TTC549 (cell line): ENCODE measurements around the gene TTC23.
"Not testable (repeated sequence)": the region's sequence is repeated elsewhere in the genome, so short reads cannot be mapped to it uniquely, and the experiment has no call there.

ENCODE experiments used
- FAIRE-seq: peaks from 2 replicates; lab custom pipeline; 2012; peaks lifted over from hg19 to GRCh38; lab: Jason Lieb, UNC

The TTC23 gene

DNA sequence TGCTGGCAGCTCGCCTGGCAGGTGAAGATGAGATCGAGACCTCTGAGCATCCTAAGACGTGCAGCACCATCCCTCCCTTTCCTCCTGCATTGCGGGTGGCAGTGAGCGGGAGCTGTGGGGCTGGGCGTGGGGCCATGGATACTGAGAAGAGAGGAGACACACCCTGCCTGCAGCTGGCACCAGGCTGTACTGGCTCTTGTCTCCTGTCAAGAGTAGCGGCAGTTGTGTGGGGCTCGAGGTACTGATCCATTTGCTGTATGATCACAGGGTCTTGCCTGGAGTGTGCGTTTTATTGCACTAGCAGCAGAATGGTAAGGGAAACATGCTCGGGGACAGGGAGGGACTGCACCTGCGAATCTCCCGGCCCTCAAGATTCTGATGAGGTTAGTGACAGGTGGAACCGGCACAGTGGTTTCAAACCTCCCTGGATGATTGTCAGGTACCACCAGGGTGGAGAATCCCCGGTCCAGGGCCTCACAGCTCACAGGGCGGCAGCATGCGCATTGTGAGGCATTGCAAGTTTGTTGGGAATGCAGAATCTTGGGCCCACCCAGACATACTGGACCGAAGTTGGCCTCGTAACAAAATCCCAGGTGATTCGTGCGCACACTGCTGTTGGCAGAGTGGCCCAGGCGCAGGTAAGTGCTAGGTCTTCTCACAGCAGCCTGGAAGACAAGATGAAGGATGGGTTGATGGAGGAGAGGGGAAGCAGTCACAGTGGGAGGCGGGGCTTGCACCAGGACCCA lies 130.4 kb downstream of the TTC23 start:
- no peak for FAIRE-seq

DNA sequence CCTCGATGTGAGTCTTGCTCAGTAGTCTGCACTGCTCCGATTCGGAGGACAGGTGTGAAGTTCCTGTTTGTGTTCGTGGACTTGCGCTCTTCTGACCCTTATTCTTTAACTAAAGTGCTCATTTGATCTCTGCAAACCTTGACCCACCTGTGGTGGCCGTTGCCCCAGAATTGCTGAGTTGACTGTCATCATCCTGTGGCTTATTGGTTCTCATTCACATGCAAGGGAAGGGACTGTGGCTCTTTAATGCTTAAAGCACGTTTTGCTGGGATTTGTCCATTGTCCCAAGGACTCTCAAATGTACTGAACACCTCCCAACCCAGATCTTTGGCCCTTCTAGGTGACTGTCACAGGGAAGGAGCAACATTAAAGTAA lies 131.1 kb downstream of the TTC23 start:
- FAIRE-seq = no peak

DNA sequence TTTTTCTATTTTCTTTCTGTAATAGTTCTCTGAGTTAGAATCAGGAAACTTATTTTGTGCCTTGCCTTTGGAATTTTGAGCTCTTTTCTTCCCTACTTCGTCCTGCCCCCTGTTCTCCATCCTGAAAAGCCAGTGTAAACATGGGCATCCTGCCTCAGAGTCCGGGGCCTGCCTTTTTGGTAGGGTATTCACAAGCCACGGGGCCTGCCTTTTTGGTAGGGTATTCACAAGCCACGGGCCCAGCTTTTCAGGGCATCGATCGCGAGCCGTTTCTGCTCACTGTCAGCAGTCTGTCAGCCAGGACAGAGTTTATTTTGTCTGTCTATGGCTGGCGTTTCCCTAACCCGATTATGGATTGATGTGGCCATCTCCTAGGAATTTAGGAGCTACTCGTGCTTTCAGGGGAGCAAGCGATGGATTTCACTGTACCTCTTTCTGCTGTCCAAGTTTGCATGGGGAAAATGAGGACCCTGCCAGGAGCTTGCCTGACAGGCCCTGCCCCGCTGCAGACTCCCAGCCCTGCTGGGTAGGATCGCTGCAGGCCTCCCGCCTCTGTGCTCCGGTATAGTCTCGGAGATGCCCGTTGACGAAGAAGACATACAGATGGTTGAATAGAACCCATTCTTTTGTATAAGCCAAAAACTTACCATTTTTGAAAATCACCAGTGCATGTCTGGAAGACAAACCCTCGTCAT lies 131.7 kb downstream of the TTC23 start:
- FAIRE-seq = no peak

DNA sequence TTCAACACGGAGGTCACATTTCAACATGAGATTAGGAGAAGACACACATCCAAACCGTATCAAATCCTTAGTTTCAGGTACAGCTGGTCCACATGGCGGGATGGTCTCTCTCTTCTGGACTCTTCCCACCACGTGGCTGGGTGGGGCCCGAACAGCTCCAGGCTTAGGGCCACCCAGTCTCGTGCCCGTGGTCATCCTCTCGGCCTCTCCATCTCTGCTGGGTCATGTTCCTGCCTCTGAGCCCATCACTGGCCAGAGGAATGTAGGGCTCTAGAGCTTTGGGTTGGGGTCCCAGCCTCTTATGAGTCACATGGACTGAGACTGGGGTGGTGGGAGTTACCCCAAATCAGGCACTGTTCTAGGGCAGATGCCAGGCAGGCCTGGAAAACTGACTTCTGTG lies 132.3 kb downstream of the TTC23 start:
- no peak for FAIRE-seq

DNA sequence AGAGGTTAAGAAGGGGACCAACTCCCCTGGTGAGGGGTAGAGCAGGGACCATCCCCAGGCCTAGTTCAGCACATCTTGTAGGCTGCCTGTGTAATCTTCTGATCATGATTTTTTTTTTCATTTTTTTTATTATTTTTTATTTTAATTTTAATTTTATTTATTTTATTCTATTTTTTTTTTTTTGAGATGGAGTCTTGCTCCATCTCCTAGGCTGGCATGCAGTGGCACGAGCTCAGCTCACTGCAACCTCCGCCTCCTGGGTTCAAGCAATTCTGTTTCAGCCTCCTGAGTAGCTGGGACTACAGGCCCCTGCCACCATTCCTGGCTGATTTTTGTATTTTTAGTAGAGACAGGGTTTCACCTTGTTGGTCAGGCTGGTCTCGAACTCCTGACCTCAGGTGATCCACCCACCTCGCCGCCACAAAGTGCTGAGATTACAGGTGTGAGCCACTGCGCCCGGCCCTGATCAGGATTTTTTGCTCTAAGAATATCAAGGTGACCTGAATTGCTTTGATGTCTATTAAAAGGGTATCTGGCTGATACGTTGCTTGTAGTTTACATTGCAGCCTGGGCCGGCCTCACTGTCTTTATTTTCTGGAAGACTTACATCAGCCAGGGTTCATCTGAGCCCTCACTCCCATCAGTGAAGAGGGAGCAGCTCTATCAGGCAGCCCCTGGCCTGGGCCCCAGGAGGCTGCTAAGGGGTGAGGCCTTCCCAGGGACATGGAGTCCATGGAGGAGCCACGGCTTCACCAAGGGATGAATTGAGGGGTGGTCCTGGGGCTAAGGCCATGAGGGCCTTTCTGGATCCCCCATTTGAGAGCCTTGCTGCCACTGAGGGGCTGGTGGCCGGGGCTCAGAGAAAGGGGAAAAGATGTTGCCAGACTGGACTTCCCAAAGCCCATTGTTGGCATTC lies 133.8 kb downstream of the TTC23 start:
- FAIRE-seq = no peak

DNA sequence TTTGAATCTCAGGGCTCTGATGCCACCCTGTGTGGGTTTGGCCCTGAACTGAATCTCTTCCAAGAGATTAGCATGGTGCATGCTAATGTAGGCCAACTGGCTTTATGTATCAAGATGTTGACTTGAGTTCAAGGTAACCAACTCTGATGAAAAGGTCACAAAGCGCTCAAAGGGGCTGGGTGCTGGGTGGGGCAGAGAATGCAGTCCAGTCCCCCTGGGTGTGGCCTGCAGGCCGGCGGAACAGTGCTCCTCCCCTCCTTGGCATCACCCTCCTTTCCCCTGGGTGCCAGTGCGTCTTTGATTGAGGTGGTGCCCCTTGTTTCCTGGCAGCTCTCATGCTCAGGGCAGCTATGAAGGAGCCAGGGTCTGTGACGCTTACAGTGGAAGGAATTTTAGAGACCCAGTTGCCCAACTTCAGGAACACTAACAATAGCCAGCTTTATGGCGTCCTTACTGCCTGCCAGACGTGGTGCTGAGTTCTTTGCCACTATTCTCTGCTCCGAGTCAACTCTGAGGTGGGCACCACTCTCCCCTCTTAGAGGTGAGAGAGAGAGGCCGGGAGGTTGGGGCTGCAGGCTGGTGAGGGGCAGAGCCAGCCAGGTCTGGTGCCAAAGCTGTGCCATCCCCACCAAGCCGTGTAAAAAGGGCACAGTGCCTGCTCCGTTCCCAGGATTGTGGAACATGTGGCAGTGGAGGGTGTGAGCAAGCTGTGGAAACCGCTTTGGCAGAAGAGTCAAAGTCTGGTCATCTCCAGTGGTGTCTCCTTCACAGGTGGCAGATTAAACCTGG lies 134.7 kb downstream of the TTC23 start:
- no peak for FAIRE-seq

DNA sequence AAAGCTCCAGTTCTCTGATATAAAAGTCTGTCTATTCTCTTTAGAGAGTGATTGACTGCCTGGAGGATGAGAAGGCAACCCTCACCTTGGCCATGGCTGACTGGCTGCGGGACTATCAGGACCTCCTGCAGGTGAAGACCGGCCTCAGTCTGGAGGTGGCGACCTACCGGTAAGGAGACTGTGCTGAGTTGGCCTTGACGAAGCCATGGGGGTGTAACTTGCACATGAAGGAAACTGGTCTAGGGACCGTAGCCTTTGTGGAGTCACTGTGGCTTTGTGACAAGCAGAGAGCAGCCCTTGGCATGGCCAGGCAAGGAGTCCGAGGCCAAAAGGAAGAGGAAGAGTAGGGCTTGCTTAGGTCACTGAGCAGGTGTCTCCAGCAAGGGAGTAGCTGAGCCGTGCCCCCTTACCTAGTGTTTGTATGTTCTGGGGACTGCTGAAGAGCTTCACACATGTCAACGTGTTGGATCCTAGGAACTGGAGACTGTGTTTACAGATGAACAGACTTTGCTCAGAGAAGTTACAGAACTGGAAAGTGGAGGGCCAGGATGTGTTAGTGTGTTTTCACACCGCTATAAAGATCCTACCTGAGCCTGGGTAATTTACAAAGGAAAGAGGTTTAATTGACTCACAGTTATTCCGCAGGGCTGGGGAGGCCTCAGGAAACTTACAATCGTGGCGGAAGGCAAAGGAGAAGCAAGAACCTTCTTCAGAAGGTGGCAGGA lies 135.7 kb downstream of the TTC23 start:
- FAIRE-seq = no peak

DNA sequence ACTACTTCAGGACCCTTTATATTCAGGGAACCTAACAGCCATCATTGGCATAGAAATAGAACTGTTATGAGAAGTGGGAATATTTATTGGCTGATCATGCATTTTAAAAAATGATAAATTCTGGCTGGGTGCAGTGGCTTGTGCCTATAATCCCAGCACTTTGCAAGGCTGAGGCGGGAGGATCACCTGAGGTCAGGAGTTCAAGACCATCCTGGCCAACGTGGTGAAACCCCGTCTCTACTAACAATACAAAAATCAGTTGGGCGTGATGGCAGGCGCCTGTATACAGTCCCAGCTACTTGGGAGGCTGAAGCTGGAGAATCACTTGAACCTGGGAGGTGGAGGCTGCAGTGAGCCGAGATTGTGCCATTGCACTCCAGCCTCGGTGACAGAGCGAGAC lies 137.7 kb downstream of the TTC23 start:
- FAIRE-seq = not testable (repeated sequence)

DNA sequence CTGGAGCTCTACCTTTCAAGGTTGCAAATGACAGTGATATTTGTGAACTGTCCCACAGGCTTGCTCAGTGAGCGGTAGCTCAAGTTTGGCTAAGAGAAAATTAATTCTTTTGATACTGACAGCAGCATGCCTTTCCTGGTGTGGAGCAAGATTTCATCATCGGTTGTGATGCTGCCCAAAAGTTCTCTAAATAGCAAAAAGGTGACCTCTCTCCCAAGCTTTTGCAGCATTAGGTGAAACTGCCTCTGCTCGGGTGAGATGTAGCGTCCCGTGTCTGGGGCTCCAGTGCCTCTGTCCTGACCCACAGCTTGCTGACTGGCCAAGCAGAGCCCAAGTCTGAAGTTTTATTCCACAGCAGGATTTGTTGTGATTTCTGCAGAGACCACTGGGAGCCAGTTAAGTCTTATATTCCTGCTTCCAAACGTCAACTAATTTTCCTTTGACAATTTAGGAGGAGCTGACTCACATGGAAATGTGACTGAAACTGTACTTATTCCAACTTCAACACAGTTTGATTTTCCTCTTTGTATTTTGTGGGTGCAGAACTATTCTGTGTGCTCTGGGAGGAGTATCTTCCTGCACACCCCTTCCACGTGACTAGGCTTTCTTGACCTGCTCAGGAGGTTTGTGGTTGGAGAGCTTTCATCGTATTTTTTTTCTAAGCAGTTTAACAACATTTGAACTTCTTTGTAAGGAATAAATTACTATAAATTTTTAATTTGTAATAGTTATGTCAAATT lies 138.6 kb downstream of the TTC23 start:
- no peak for FAIRE-seq

DNA sequence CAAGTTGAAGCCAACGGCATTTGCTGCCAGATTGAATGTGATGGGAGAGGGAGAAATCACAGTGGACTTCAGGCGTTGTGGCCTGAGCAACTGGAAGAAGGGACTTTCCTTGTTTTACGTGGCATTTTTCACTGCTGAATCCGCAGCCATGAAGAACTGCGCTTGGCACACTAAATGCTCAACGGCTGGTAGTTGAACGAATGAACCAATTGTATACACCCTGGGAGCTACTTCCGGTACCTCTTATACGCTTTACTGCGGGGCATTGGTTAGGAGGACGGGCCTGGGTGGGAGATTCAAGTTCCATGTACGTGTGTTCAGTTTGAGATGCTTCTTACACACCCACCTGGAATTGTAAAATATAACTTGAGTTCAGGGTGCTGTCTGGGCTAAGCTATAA lies 139.3 kb downstream of the TTC23 start:
- no peak for FAIRE-seq

DNA sequence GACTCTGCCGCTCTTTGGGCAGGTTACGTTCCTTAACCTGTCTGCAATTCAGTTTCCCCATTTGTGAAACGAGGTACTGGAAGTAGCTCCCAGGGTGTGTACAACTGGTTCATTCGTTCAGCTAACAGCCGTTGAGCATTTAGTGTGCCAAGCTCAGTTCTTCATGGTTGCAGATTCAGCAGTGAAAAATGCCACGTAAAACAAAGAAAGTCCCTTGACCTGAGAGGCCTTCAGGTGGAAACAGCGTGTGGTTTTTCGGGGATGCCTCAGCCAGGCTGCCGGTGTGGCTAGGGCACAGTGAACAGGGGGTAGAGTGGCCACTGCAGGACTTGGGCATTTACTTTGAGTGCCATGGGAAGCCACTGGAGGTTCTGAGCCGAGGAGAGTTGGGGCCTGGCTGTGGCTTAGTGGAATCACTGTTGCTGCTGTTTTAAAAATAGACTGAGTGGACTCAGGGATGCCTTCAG lies 139.8 kb downstream of the TTC23 start:
- no peak for FAIRE-seq

DNA sequence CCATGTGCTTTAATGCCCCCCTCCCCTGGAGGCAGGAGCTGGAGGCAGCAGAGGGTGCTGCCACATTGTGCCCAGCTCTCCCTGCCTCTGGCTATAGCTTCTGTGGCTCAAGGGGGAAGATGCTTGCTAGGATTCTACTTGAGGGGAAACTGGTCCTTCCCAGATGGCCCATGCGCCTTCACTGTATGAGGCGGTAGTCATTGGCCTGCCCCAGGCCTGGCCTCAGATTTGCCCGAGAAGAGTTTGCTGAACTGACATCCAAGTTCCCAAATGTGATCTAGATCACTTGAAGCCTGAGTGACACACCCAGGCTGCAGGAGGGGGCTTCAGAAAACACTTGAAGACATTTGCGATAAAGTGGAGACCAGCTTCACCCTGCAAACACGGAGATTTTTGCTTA lies 140.4 kb downstream of the TTC23 start:
- FAIRE-seq = no peak

DNA sequence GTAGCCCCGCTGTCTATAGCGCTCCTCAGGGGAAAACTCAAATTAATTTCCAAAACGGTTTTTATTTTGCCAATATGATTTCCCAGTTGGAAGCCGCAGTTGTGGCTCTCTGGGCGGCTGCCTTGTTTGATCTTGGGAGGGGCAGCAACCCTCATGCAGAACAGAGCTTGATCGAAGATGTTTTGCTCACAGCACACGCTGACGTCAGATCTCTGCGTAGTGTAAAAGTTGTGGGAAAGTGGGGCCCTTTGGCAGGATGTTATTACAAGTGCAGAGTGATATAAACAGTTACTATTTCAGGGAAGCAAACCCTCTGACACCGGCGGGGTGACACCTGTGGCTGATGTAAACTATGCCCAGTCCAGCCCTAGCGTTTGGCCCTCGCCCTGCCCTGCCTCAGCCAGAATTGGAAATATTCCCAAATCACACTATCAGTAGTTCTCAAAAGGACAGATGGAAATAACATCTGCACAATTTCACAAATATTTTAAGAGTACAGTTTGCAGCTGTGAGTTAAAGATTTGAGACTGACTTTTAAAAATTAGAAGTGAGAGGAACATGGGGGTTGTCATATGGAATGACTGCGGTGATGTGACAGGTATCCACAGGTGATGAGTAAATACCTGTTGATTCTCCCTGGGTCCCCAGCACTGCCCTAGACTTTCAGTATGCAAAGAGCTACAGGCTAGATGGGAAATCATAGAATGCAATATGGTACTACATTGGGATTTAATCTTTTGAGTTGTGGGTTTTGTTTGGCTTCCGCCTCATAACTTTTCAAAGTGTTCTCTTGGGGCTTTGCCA lies 142.8 kb downstream of the TTC23 start:
- FAIRE-seq = no peak

DNA sequence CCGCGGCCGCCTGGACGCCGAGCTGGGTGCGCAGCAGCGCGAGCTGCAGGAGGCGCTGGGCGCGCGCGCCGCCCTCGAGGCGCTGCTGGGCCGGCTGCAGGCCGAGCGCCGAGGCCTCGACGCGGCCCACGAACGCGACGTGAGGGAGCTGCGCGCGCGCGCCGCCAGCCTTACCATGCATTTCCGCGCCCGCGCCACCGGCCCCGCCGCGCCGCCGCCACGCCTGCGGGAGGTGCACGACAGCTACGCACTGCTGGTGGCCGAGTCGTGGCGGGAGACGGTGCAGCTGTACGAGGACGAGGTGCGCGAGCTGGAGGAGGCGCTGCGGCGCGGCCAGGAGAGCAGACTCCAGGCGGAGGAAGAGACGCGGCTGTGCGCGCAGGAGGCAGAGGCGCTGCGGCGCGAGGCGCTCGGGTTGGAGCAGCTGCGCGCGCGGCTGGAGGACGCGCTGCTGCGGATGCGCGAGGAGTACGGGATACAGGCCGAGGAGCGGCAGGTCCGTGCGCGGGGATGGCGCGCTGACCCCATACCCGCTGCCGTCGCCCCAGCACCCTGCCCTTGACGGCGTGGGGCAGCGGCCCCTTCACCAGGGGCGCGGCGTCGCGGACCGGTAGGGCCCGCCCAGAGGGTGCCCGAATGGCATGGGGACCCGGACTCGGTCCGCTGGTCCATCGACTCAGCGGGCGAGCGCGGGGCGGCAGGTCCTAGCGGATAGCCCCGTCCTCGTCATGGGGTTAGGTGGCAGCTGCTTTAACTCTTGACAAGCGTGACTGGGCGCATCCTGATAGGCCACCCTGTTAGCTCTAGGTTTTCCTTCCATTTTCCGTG lies 143.7 kb downstream of the TTC23 start:
- FAIRE-seq = no peak

DNA sequence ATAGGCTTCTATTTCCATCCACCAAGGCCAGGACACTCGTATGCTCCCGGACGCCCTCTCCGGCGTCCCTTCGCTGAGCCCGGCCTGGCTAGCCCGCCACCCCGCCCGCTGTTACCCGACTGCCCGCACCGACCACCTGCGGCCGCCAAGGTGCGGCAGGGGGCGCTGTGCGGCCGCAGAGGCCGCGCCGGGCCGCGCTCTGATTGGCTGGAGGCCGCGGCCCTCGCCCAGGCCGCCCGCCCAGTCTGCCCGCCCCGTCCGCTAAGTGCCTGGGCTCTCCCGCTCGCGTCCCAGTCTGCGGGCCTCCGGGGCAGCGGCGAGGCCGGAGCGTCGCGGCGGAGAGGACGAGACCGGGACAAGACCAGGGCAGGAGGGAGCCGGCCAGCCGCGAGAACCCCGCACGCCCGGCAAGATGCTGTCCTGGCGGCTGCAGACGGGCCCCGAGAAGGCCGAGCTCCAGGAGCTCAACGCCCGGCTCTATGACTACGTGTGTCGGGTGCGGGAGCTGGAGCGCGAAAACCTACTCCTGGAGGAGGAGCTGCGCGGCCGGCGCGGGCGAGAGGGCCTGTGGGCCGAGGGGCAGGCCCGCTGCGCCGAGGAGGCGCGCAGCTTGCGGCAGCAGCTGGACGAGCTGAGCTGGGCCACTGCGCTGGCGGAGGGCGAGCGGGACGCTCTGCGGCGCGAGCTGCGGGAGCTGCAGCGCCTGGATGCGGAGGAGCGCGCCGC lies 144.4 kb downstream of the TTC23 start, which contains the start of gene SYNM:
TSS of gene SYNM (plus strand) at position 293 of the 726 bp plus-strand sequence. CDS start at position 413, 120 bp downstream.
- no peak for FAIRE-seq

DNA sequence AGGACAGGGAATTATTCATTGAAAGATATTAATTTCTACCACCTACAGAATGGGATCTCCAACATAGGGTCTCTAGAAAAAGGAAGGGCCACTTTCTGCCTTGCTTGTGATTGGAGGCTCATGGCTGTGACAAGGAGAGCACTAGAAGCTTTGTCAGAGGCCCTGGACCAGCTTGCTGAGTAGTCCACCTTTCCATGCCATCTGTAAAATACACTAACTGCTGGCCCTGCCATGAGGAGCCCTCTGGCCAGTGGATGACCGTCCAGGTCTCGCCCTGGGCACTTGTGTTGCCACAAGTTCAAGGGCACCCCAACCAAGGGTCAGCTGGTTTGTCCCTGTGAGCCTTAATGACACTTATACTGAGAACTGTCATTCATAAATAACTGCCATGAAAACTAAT lies 146.1 kb downstream of the TTC23 start:
- no peak for FAIRE-seq

DNA sequence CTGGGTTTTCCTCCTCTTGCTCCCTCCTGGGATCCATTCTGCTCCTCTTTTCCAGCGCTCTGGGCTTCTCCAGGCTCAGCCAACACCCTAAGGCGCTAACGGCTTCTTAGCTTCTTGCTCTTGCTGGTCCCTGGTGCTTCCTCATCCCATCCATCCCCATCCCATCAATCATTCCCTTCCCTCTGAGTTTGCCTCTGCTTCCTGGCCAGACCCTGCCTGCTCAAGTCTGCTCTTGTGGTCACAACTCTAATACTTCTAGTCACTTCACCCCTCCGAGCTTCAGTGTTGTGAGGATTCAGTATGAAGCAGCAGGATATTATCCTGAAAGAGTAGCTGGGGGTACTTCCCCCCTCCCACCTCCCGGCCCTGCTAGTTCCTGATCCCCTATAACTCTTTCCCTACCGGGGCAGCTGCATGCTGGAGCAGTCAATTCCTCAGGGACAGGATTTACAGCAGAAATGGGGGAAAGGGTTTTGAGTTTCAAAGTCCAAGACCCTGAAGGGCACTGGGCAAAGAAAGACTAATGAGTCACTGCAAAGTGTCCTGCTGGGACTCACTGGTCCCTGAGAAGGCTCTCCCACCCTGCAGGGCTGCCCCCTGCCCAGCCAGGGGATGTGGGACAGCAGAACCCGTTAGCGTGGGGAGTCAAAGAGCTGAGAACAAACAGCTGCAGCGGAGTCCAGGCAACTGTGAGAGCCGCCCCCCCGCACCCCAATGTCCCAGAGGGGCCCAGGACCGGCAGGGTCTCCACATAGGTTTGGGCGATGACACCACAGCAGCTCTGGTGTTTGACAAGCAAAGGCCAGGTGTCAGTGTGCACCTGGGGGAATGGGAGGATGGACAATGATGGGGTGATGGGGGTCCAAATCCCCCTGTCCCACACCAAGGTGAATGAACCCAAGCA lies 146.8 kb downstream of the TTC23 start:
- FAIRE-seq = no peak
